GM21526 (cell line): ENCODE measurements around the gene MED19.
"Not testable (repeated sequence)": the region's sequence is repeated elsewhere in the genome, so short reads cannot be mapped to it uniquely, and the experiment has no call there.

Experiments used
- ATAC-seq: cut with Tn5 transposase; IDR thresholded peaks from one replicate; pipeline ENCODE4 v1.9.1; 2021; ENCODE audit warnings: moderate library complexity; ENCODE audit not compliant: unreplicated experiment, low FRiP score

MED19 gene, protein sequence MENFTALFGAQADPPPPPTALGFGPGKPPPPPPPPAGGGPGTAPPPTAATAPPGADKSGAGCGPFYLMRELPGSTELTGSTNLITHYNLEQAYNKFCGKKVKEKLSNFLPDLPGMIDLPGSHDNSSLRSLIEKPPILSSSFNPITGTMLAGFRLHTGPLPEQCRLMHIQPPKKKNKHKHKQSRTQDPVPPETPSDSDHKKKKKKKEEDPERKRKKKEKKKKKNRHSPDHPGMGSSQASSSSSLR

DNA sequence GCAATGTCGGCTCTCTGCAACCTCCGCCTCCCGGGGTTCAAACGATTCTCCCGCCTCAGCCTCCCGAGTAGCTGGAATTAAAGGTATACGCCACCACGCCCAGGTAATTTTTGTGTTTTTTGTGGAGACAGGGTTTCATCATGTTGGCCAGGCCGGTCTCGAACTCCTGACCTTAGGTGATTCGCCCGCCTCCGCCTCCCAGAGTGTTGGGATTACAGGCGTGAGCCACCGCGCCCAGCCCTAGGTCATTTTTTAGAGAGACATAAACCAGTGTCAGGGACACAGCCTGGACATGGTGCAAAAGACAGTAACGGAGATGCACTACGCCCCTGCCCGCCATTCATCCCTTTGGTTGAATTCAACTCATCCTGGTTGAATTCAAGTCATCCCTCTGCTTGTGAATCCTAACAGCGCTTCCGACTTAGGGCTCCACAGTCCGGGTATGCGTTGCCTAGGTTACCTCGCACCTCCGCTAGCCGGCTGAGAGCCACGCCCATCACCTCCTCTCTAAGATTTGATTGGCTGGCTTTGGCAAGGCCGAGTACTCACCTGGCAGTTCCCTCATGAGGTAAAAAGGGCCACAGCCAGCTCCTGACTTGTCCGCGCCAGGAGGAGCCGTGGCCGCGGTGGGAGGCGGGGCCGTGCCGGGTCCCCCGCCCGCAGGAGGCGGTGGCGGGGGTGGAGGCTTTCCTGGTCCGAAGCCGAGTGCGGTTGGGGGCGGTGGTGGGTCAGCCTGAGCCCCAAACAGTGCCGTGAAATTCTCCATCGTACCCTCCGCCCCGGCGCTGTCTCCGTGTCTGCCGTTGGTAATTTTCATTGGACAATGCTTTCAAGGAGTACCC is at the start of gene MED19:
Gene MED19 (minus strand): TSS at position 802 of the 842 bp plus-strand sequence. CDS start 36 bp downstream, at position 766.
- peak; percentile 47 for ATAC-seq

DNA sequence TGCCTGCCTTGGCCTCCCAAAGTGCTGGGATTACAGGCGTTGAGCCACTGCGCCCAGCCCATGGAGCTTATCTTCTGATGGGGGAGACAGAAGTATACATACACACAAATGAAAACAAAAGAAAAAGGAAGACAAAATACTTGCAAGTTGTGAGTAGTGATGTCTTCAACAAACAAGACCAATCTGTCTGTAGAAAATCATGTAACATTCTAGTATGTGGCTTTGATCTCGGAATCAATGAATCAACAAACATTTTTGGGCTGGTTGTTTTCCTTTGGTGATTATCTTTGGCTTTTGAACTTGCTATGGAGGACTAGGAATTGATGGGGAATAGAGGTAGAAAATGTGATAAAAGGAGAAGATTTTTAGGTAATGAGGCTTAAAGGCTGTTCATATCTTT is 46.2 kb upstream of the MED19 start:
- ATAC-seq, result no peak

DNA sequence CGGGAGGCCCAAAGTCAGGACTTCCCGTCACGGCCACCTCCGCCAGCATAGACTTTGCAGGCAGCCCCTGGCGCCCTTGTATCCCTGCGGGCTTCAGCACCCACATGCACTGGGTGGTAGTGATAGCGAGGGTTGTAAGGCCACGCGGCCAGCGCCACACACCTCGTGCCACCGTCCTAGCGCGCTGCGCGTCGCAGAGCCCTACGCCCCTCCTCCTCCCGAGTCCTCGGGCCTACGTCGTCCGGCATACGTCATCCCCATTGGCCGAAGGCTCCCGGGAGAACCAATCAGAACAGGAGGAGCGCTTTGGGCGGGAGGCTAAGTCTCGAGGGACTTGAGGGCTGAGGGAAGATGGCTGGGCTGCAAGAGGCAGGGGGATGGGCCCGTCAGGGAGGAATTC is 40.9 kb upstream of the MED19 start:
- no peak for ATAC-seq

DNA sequence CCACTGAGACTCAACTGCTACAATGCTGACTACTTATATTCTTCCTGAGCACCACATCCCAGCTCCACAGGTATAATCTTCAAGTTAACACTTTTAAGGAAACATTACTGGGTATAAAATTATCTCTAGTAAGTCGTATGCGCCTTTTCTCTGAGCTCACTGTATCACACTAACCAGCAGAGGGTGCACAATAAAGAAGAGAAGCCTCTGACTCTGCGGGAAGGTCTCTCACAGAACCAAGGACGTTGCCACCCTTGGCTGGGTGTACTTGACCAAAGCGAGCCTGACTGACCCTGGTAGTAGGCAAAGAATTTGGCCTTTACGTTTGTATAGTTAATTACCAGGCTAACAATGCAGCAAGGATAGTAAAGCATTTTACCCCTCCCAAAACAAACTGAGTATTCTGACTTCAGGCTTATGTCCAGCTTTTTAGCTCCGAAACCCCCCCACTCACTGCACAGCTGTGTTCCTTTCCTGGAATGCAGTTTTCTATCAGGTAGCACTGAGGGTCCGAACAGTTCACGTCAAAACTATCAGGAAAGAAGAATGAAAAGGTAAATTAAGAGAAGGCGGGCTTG is 39.8 kb upstream of the MED19 start, which contains the start of gene BTBD18:
Gene BTBD18 (minus strand): TSS at position 144 of the 578 bp plus-strand sequence. CDS start 631 bp downstream, outside the sequence.
- ATAC-seq, result no peak

DNA sequence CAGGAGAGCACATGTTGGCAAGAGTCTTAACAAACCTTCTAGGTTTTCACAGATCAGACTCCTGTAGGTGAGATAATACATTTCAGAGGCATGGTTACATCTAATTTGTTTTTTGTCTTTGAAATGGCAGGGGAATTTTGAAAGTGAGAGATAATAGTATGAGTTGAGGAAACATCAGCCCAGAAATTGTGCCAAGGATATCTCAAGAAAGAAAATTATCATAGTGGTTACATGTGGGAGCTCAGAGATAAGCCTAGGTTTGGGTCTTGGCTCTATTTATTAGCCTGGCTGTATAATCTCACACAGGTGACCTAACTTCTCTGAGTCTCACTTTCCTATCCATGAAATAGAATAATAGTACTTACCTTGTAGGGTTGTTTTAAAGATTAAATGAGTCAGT is 39.2 kb upstream of the MED19 start:
- no peak for ATAC-seq

DNA sequence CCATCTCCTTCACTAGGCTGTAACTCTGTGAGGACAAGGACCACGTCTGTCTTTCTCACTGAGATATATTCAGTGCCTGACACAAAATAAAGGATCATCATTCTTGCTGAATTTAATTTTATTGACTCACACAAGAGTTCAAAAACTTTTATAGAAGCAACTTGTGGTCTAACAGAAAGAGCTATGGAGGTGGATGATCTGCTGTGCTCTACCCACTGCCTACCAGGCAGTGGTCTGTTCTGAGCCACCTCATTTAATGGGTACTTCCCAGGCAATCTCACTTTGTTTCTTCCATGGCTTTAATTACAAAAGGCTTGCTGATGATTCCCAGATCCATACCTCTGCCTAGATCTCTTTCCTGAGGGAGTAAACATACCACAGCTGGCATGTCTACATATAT is 34.9 kb upstream of the MED19 start:
- ATAC-seq, result no peak

DNA sequence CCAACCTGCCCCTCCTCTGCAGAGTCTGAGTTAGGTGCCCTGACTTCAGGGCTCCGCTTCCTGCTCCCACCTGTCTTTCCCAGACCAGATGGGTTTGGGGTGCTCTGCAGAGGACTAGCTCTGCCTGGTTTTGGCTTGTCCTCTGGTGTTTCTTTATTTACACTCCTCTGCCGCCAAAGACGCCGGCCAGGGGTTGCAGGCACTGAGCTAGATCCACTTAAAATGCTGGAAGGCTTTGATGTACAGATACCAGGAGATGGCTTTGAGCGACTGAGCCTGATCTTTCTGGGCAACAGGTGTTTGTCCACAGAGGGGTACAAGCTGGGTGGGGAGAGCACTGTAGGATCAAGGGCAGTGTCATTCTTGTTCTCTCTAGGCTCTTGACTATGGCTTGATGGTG is 33.2 kb upstream of the MED19 start:
- no peak for ATAC-seq

DNA sequence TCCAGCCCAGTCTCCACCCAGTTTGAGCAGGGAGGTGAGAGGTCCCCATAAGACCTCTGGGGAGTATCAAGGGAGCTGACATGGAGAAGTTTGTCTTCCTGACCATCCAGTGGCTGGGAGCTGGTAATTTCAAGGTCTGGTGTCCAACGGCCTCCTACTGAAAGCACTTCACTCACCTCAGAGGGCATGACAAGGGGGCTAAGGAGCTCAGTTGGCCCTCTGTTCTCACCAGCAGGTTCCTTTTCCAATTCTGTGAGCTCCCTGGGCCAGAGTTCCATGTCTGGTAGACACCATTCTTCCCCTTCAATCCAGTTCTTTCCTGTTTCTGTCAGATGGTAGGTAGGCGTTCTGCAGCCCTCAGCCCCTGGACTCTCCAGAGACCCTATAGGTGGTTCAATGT is 32.3 kb upstream of the MED19 start:
- ATAC-seq, result no peak

DNA sequence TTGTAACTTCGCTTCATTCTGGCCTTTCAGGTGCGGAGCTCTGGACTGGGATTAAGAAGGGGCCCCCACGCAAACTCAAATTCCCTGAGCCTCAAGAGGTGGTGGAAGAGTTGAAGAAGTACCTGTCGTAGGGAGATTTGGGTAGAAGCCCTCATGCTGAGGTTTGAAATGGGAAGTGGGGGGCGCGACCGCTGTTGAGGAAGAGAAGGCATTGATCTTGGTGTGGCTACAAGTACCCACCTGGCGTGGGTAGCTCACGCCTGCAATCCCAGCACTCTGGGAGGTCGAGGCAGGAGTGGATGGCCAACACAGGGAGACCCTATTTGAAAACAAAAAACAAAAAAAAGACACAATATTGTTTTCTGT is 30.1 kb upstream of the MED19 start:
- no peak for ATAC-seq

DNA sequence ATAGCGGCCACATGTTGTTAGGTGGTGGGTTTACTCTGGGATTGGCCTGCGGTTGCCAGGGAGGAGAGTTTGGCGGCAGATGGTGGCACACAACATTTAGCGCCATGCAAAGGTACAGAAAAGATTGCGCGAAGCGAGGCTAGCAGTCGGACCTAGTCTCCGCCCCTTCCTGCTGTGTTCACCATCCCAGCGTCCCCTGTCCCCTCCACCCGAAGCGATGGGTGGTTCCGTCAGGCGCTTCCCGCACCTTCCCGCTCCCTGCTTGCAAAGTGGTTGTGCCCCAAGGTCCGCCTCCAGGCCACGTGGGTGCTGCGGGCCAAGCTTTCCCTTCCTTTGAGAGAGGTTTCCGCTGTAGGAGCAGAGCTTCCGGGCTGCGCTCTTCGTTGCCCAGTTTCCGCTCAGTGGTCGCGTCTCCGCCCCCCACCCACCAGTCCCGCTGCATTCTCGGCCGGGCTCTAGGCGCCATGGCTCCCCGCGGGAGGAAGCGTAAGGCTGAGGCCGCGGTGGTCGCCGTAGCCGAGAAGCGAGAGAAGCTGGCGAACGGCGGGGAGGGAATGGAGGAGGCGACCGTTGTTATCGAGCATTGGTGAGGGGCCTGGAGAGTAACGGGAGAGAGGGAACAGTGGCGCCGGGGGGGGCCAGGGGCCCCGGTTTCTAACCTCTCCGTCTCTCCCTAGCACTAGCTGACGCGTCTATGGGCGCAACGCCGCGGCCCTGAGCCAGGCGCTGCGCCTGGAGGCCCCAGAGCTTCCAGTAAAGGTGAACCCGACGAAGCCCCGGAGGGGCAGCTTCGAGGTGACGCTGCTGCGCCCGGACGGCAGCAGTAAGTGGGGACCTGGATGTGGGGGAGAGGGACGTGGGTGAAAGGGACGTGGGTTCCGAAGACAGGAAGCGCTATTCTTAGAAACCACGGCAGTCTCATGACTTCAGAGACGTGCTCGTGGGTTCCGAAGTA is 29.4 kb upstream of the MED19 start, which contains the start of gene SELENOH:
Gene SELENOH (plus strand): TSS at position 360 of the 955 bp plus-strand sequence. CDS start 105 bp downstream, at position 465.
- ATAC-seq, result peak; percentile 86

DNA sequence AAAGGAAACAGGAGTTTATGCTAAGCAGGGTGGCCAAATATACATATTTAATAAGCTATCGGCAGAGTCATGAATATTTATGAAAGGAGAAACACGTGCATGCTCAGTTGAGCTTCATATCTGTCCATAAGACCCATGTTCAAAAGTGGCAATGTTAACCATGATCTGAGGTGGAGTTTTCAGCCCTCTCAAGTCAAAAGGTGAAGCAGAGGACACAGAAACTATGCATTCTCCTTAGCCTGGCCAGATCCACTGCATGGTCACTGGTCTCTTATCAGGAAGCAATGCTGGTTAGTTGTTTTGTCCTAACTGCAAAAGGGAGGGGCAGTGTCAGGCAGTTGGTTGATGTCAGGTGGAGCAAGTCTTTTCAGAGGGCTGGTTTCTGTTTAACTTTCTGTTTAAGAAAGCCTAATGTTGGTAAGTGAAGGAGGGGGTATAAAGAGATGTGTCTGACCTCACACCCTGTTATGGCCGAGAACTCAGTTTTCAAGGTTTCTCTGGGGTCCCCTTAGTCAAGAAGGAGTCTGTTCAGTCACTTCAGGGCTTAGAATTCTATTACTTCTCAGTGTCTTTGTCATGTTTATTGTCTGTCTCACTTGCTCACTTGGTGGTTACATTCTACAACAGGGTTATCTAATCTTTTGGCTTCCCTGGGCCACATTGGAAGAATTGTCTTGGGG is 23.7 kb upstream of the MED19 start:
- no peak for ATAC-seq

DNA sequence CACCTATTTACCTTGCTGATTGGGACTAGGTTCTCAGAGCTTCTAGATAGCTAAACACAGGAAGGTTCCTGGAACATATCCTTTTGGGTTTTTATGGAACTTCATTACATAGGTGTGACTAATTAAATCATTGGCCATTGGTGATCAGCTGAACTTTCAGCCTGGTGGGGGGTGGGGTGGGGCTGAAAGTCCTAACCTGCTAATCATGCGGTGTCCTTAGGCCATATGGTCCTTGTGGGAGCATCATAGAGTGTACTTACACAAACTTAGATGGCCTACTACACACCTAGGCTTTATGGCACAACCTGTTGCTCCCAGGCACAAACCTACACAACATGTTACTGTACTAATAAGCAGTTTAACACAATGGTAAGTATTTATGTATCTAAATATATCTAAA is 20.6 kb upstream of the MED19 start:
- no peak for ATAC-seq

DNA sequence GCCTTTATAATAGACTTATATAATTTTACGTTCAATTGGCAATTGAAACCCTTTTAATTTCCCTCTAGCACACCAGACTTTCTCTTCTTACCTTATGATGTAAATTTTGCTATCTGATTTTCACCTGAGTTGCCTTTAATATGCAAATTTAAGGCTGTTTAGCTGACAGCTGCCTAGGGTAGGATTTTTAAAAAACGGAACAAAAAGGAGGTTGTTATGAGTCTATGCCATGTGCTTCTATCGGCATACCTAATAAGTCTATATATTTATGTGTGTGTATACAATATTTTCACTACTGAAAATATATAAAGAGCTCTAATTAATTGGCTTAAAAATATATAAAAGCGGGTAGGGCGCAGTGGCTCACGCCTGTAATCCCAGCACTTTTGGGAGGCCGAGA is 17.5 kb upstream of the MED19 start:
- ATAC-seq, result no peak

DNA sequence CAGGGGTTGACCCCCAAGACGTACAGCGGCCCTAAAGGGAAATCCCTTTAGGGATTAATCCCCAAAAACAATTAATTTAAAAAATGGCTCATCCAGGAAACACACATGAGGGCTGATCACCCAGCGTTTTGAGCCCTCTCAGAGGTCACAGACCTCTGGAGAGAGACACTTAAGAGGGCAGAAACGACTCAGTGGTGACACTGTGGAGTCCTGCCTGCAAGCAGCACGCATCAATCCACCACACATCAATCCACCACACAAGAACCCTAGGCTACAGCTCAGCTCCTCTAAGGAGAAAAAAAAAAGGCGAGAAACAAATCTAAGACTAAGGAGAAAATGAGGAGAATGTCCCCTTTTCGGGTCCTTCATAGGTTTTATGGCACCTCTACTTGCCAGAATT is 16.8 kb upstream of the MED19 start:
- no peak for ATAC-seq

DNA sequence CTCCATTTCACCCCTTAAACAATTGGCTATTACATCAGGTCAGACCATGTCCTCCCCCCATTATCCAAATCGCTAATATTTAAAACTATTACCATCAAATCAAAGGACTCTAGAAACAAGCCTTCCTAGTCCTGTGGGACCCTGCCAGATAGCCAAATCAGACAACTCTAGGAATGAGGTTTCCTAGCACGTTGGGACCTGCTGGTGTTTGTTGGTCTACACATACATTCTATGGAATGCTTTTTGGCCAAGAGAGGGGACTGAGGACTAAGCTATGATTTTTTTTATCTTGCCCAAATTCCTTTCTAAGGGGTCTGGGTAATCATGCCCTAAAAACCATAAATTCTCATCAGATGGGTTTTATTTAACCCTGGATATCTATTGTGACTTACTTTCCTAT is 15.2 kb upstream of the MED19 start:
- ATAC-seq, result no peak

DNA sequence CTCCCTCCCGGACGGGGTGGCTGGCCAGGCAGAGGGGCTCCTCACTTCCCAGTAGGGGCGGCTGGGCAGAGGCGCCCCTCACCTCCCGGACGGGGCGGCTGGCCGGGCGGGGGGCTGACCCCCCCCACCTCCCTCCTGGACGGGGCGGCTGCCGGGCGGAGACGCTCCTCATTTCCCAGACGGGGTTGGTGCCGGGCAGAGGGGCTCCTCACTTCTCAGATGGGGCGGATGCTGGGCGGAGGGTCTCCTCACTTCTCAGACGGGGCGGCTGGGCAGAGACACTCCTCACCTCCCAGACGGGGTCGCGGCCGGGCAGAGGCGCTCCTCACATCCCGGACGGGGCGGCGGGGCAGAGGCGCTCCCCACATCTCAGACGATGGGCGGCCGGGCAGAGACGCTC is 4.7 kb upstream of the MED19 start:
- not testable (repeated sequence) for ATAC-seq

DNA sequence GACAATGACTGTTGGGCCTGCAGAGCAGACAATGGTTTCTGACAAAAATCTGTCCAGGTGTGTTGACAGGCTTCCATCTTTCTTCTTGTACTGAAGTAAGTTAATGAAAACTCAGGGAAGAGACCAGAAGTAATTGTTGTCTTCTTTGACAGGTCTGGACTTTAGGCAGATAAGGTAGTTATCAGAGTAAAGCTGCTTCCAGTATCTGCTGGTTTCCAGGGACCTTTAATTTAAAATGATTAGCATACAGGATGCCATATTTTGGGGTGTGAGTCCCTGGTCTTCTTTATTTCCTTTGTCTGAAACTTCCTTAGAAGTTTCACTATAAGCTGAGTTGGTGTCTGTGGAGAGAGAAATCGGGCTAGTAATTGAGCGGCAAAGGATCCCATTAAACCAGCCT is 1.8 kb upstream of the MED19 start:
- ATAC-seq, result no peak

DNA sequence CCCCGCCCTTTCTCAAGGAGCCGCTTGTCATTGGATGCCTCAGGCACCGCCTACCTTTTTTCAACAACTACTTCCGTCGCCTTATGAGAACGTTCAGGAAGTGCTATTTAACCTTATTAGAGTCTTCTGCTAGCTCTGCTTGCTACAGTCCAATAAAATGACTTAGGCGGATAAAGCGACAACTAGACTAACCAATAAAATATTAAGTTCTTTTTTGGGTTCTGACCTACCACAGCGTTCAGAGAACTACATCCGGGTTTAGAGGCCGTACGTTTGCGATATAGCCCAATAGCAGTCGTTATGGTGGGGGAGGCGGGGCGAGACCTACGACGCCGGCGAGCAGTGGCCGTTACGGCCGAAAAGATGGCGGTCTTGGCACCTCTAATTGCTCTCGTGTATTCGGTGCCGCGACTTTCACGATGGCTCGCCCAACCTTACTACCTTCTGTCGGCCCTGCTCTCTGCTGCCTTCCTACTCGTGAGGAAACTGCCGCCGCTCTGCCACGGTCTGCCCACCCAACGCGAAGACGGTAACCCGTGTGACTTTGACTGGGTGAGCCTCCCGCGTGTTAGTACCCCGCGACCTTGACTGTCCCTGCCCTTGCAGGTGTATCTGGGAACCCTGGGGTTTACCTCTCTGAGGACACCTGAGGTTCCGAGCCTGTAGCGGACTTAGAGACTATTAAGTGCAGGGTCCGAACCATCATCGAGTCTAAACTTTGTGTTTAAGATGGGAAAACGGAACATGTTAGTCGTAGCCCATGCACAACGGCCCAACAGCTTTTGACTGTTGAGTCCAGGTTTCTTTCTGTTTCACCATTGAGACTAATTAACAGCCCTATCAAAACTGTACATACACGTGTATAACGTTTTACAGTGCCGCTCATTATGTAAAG is 488 bp upstream of the MED19 start, which contains the start of gene TMX2:
Gene TMX2 (plus strand): TSS at position 338 of the 895 bp plus-strand sequence. CDS start 26 bp downstream, at position 364.
- peak; percentile 92 for ATAC-seq
